K562 (cell line): ENCODE data around the gene TNFSF15. TPM values are rescaled to one million over a fixed set of nuclear protein-coding genes. Genes with fewer than 3 reads are reported as not detected.

ENCODE experiments used
- ATAC-seq: fragments of 200-7000 bp; cut with Tn5 transposase; 3 replicates; pipeline ENCODE4 v1.9.1; 2020; ENCODE audit warnings: moderate library complexity
- BruUV-seq: library from RNA; stranded (reverse); fragments of 400-500 nt; replicated peaks from 2 replicates; lab custom pipeline; 2021; lab: Mats Ljungman, UMichigan
- CTCF ChIA-PET: fragments of 300-600 bp; formaldehyde crosslinking; extraction: SDS; loops from one replicate; lab custom pipeline; 2021; ENCODE audit warnings: low intra/inter-chr PET ratio; lab: Yijun Ruan, JAX
- POLR2A ChIA-PET: fragments of 300-600, 350-650 bp; sonication (Branson Sonifier 250); formaldehyde crosslinking; extraction: SDS; loops from one replicate; lab custom pipeline; 2021; ENCODE audit warnings: antibody characterized with exemption, inconsistent platforms; lab: Yijun Ruan, JAX
- DNase-seq, 4 experiments: peaks; one replicate each; pipeline versions ENCODE4 v3.0.0 to v3.0.0-alpha.2; 2011 to 2018; ENCODE audit warnings: low spot score in 3 of 4, mixed read lengths in 3 of 4; ENCODE audit errors: extremely low read depth in 1 of 4
- FAIRE-seq: peaks from 2 replicates; lab custom pipeline; 2011; peaks lifted over from hg19 to GRCh38; lab: Jason Lieb, UNC
- H2AFZ ChIP-seq: 2 replicates; pipeline ENCODE4 v1.6.0; 2011; ENCODE audit warnings: low read depth, low read length, control low read depth, inconsistent platforms
- H3K27ac ChIP-seq: fragments of 200-600 bp; 3 replicates; pipeline ENCODE4 v1.8.0; 2011; ENCODE audit warnings: low read depth, mild to moderate bottlenecking, control low read depth, inconsistent platforms, low read length, moderate library complexity, mixed read lengths; ENCODE audit errors: extremely low read depth
- H3K27me3 ChIP-seq, 2 experiments: fragments of 300-600 bp in 1 of 2; 2 replicates in 1 of 2; 3 replicates in 1 of 2; pipeline versions ENCODE4 v1.6.0 to v1.8.0; 2011; ENCODE audit warnings: inconsistent platforms in 2 of 2, low read length in 2 of 2, mild to moderate bottlenecking in 1 of 2, mixed read lengths in 1 of 2, moderate library complexity in 1 of 2; ENCODE audit not compliant: control insufficient read depth in 2 of 2, insufficient read depth in 2 of 2
- H3K36me3 ChIP-seq: fragments of 300-600 bp; 3 replicates; pipeline ENCODE4 v1.8.0; 2011; ENCODE audit warnings: mild to moderate bottlenecking, low read length, inconsistent platforms; ENCODE audit not compliant: control insufficient read depth, insufficient read depth
- H3K4me1 ChIP-seq, 2 experiments: fragments of 200-600 bp in 1 of 2; replicated peaks in 1 of 2; 2 replicates in 1 of 2; 3 replicates in 1 of 2; pipeline versions ENCODE4 v1.5.1 to v1.8.0; 2011; ENCODE audit warnings: inconsistent platforms in 2 of 2, low read length in 2 of 2, mild to moderate bottlenecking in 1 of 2, mixed read lengths in 1 of 2, moderate library complexity in 1 of 2; ENCODE audit not compliant: control insufficient read depth in 2 of 2, insufficient read depth in 2 of 2
- H3K4me2 ChIP-seq: 2 replicates; pipeline ENCODE4 v1.6.1; 2011; ENCODE audit warnings: low read length, control low read depth, inconsistent platforms, mixed read lengths; ENCODE audit not compliant: insufficient read depth
- H3K4me3 ChIP-seq: fragments of 200-600 bp; sonication (generic), shearing (Covaris generic); 2 replicates; pipeline ENCODE4 v1.5.1; 2016; ENCODE audit warnings: control low read depth, inconsistent platforms
- H3K79me2 ChIP-seq: fragments of 200-600 bp; 3 replicates; pipeline ENCODE4 v1.8.0; 2011; ENCODE audit warnings: low read length, inconsistent platforms; ENCODE audit not compliant: control insufficient read depth, insufficient read depth
- H3K9ac ChIP-seq, 2 experiments: 2 replicates each; pipeline versions ENCODE4 v1.6.0 to v1.6.1; 2011; ENCODE audit warnings: low read depth in 2 of 2, low read length in 2 of 2, control low read depth in 1 of 2, inconsistent platforms in 1 of 2, mild to moderate bottlenecking in 1 of 2, mixed read lengths in 1 of 2; ENCODE audit not compliant: insufficient read depth in 1 of 2
- H3K9me1 ChIP-seq: one replicate; pipeline ENCODE4 v1.6.0; 2011; ENCODE audit warnings: inconsistent platforms, mild to moderate bottlenecking, low read length, moderate library complexity; ENCODE audit not compliant: control insufficient read depth, insufficient read depth
- H3K9me3 ChIP-seq: replicated peaks from 2 replicates; pipeline ENCODE4 v1.5.1; 2011; ENCODE audit warnings: low read depth, low read length, inconsistent platforms; ENCODE audit not compliant: control insufficient read depth, insufficient read depth
- H4K20me1 ChIP-seq: replicated peaks from 2 replicates; pipeline ENCODE4 v1.6.1; 2011; ENCODE audit warnings: low read length, inconsistent platforms, mixed read lengths; ENCODE audit not compliant: control insufficient read depth, insufficient read depth
- KDM1A ChIP-seq, 2 experiments: fragments of 450-650 bp; IDR thresholded peaks; 2 replicates each; pipeline ENCODE4 v1.6.1; 2016; ENCODE audit warnings: mild to moderate bottlenecking in 2 of 2
- SMARCA5 ChIP-seq: fragments of 450-650 bp; IDR thresholded peaks from 2 replicates; pipeline ENCODE4 v1.6.1; 2016
- WGBS: fragments of 100-300 bp; shearing (Covaris generic); methylation state at CpG from one replicate; pipeline ENCODE4 v1.1.6; 2016; ENCODE audit warnings: low coverage, mixed read lengths; ENCODE audit not compliant: insufficient coverage; ENCODE audit errors: missing lambda C conversion rate; 5-methylcytosine and 5-hydroxymethylcytosine counted together
- in situ Hi-C: fragments of 300-500 bp; cut with MboI; formaldehyde crosslinking; loops from 4 replicates; pipeline ENCODE4 v1.15.0; 2018; ENCODE audit warnings: inconsistent platforms, mixed read lengths
- intact Hi-C: fragments of 100-400 bp; cut with micrococcal nuclease; formaldehyde crosslinking; loops from 2 replicates; pipeline ENCODE4 v1.14.2; 2022
- polyA plus RNA-seq, 8 experiments: library from polyadenylated mRNA; depleted of rRNA in 4 of 8; stranded (reverse) in 5 of 8; unstranded in 3 of 8; fragments of >200 nt; fragmentation: Nextera tagmentation in 2 of 8; fragmentation: Illumina TruSeq in 1 of 8; extraction: Ambion mirVana in 2 of 8; extraction: Trizol in 1 of 8; gene quantifications; 2 replicates each; pipeline versions ENCODE4 v1.2.1 to v1.2.3, GENCODE V29; 2011 to 2014; ENCODE audit warnings: inconsistent platforms in 1 of 8, missing spikeins in 1 of 8
- total RNA-seq, 7 experiments: library from RNA; depleted of rRNA in 6 of 7; stranded (reverse); fragments of >200 nt in 6 of 7; fragmentation: Illumina TruSeq in 2 of 7; extraction: Trizol in 2 of 7; gene quantifications; 2 replicates each; pipeline versions ENCODE4 v1.2.1 to v1.2.3, GENCODE V29; 2011 to 2021; ENCODE audit warnings: low replicate concordance in 1 of 7
- TF ChIP-seq, protein P1 (sequence below): sonication (generic); formaldehyde crosslinking; IDR thresholded peaks from 2 replicates; pipeline ENCODE4 v1.8.1; 2023; ENCODE audit warnings: missing genetic modification reagents, mild to moderate bottlenecking, borderline replicate concordance
- TF ChIP-seq, protein P2 (sequence below), 2 experiments: fragments of 450-650 bp; formaldehyde crosslinking in 1 of 2; IDR thresholded peaks; 2 replicates each; pipeline versions ENCODE4 v1.4.0 to v1.6.1; 2014 to 2020; ENCODE audit warnings: mild to moderate bottlenecking in 2 of 2, borderline replicate concordance in 1 of 2, low read depth in 1 of 2
- TF ChIP-seq, protein P3 (sequence below): sonication (generic); formaldehyde crosslinking; IDR thresholded peaks from 2 replicates; pipeline ENCODE4 v1.8.1; 2023; ENCODE audit warnings: mild to moderate bottlenecking, missing genetic modification reagents

Gene TNFSF15
- total and polyA plus RNA-seq, 9 of the 15 experiments (the other 6 are each of a cell fraction or from before 2014, with no cell fraction given), result not detected

DNA sequence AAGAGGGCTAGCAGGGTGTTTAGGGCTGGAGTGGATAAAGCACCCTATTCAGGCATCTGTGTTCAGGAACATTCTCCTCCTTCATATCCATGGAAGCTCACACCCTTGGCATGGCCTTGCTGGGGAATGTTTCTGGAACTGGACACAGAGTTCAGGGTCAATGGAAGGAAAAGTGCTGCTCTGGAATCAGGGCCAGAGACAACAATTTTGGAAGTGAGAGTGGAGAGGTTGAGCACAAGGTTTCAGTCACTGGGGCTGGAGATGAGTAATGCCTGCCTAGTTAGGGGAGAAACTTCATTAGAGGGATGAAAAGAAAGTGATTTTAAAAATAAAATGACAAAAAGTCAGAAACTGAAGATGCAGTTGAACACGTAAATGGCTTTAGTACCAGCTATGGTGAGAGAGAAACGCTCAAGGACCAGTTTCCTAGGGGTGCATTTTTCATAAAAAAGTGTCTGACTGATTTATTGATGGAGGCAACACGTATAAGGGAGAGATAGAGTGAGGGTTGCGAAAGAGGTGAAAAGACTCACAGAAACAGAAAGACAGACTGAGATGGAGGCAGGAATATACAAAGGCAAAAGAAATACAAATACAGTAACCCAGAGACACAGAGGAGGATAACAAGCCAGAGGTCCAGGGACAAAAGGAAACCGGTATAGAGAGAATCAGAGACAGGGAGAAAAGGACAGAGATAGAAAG, 8.0 kb upstream of the TNFSF15 start:
- WGBS, result 0% methylated on average over 5 of the region's 5 CpGs
- in situ Hi-C loops (no loop called here), intact Hi-C loops (no loop called here)
- no TSS peak for BruUV-seq
- Histone ChIP-seq H4K20me1 (no peaks in the 10 kb centered on the region), H3K9me1 (no peaks in the 10 kb centered on the region), H3K36me3 (no peaks in the 10 kb centered on the region), H3K4me2 (no peak overlapping the region), H3K9me3 (no peaks in the 10 kb centered on the region), H2AFZ (no peak overlapping the region), H3K27ac (no peak overlapping the region), H3K27me3 (no peaks in the 10 kb centered on the region), H3K9ac (no peak overlapping the region), H3K79me2 (no peaks in the 10 kb centered on the region), H3K4me3 (no peak overlapping the region), H3K4me1 (no peaks in the 10 kb centered on the region)
- ATAC-seq (no peak), DNase-seq (no peak), FAIRE-seq (no peak)
- ChIA-PET CTCF (no interaction called here), POLR2A (interaction anchor here (0.6 kb wide), 1 partner anchor 122 kb away, joined by 4 read pairs; no protein-coding TSS in a partner anchor)
- TF ChIP-seq, protein P1, sequence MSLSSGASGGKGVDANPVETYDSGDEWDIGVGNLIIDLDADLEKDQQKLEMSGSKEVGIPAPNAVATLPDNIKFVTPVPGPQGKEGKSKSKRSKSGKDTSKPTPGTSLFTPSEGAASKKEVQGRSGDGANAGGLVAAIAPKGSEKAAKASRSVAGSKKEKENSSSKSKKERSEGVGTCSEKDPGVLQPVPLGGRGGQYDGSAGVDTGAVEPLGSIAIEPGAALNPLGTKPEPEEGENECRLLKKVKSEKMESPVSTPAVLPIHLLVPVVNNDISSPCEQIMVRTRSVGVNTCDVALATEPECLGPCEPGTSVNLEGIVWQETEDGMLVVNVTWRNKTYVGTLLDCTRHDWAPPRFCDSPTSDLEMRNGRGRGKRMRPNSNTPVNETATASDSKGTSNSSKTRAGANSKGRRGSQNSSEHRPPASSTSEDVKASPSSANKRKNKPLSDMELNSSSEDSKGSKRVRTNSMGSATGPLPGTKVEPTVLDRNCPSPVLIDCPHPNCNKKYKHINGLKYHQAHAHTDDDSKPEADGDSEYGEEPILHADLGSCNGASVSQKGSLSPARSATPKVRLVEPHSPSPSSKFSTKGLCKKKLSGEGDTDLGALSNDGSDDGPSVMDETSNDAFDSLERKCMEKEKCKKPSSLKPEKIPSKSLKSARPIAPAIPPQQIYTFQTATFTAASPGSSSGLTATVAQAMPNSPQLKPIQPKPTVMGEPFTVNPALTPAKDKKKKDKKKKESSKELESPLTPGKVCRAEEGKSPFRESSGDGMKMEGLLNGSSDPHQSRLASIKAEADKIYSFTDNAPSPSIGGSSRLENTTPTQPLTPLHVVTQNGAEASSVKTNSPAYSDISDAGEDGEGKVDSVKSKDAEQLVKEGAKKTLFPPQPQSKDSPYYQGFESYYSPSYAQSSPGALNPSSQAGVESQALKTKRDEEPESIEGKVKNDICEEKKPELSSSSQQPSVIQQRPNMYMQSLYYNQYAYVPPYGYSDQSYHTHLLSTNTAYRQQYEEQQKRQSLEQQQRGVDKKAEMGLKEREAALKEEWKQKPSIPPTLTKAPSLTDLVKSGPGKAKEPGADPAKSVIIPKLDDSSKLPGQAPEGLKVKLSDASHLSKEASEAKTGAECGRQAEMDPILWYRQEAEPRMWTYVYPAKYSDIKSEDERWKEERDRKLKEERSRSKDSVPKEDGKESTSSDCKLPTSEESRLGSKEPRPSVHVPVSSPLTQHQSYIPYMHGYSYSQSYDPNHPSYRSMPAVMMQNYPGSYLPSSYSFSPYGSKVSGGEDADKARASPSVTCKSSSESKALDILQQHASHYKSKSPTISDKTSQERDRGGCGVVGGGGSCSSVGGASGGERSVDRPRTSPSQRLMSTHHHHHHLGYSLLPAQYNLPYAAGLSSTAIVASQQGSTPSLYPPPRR (CRISPR knock-in tag), result no peak
- TF ChIP-seq SMARCA5 (no peak), KDM1A (IDR thresholded peaks at IDR 0.05) (no peak)
- TF ChIP-seq, protein P2, sequence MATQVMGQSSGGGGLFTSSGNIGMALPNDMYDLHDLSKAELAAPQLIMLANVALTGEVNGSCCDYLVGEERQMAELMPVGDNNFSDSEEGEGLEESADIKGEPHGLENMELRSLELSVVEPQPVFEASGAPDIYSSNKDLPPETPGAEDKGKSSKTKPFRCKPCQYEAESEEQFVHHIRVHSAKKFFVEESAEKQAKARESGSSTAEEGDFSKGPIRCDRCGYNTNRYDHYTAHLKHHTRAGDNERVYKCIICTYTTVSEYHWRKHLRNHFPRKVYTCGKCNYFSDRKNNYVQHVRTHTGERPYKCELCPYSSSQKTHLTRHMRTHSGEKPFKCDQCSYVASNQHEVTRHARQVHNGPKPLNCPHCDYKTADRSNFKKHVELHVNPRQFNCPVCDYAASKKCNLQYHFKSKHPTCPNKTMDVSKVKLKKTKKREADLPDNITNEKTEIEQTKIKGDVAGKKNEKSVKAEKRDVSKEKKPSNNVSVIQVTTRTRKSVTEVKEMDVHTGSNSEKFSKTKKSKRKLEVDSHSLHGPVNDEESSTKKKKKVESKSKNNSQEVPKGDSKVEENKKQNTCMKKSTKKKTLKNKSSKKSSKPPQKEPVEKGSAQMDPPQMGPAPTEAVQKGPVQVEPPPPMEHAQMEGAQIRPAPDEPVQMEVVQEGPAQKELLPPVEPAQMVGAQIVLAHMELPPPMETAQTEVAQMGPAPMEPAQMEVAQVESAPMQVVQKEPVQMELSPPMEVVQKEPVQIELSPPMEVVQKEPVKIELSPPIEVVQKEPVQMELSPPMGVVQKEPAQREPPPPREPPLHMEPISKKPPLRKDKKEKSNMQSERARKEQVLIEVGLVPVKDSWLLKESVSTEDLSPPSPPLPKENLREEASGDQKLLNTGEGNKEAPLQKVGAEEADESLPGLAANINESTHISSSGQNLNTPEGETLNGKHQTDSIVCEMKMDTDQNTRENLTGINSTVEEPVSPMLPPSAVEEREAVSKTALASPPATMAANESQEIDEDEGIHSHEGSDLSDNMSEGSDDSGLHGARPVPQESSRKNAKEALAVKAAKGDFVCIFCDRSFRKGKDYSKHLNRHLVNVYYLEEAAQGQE (IDR thresholded peaks at IDR 0.05; ENCODE audit: borderline replicate concordance), result no peak
- TF ChIP-seq, protein P2 (CRISPR knock-in tag; IDR thresholded peaks at IDR 0.05; ENCODE audit: low read depth), result no peak
- TF ChIP-seq, protein P3, sequence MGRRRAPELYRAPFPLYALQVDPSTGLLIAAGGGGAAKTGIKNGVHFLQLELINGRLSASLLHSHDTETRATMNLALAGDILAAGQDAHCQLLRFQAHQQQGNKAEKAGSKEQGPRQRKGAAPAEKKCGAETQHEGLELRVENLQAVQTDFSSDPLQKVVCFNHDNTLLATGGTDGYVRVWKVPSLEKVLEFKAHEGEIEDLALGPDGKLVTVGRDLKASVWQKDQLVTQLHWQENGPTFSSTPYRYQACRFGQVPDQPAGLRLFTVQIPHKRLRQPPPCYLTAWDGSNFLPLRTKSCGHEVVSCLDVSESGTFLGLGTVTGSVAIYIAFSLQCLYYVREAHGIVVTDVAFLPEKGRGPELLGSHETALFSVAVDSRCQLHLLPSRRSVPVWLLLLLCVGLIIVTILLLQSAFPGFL (CRISPR knock-in tag), result no peak
